ENCODE data around the gene TYW1.
"Not testable (repeated sequence)": the region's sequence is repeated elsewhere in the genome, so short reads cannot be mapped to it uniquely, and the experiment has no call there.

The TYW1 gene

DNA sequence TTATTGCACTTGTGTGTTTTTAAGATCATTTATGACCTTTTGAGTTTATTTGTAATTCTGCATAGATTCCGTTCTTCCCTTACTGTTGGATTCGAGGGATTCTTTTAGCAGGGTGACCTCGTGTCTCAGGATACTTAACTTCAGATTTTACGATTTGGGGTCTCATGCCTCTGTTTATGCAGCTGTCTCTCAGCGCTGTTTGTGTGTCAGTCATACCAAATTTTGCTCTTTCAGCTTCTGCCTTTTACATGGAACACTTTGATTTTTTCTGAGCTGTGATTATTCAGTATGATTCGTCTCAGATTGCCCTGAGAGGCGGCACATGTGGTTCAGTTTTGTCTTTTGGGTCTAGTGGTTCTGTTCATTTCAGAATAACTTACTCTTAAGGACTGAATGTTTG lies 236.9 kb downstream of the TYW1 start:
- in situ Hi-C loops (cut with HindIII; ENCODE audit: low sequenced_read_pairs), result not testable (repeated sequence)

DNA sequence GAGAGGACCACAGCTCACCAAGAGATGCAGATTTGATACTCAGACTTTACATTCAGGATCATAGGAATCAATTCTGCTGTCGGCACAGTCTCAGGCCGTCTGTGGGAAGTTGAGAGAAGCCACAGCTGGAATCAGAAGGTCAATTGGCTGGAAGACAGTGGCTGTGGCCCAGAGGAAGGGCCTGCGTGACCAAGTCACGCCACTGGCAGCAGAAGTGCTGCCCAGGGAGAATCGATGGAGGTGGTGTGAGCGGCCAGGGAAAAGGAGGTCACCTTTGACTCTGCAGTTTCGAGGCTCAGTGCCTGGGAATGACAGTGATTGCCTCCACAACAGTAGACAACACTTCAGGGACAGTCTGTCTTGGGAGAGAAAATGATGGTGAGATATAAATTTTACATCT lies 239.6 kb downstream of the TYW1 start:
- in situ Hi-C loops (cut with HindIII; ENCODE audit: low sequenced_read_pairs), result not testable (repeated sequence)

DNA sequence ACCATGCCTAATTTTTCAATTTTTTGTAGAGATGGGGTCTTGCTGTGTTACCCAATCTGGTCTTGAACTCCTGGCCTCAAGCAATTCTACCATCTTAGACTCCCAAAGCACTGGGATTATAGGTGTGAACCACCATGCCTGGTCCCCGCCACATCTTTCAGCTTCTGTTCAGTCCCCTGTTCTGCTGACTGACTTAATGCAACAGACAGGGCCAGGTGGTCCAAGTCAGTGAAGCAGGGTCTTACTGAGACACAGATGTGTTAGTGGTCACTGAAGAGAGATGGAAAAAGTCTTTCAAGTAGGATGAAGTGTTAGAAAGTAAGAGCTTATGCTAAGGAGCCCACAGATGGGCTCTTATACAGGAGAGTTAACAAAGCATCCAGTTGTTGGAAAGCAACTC lies 246.2 kb downstream of the TYW1 start:
- in situ Hi-C loops (cut with HindIII; ENCODE audit: low sequenced_read_pairs), result not testable (repeated sequence)

DNA sequence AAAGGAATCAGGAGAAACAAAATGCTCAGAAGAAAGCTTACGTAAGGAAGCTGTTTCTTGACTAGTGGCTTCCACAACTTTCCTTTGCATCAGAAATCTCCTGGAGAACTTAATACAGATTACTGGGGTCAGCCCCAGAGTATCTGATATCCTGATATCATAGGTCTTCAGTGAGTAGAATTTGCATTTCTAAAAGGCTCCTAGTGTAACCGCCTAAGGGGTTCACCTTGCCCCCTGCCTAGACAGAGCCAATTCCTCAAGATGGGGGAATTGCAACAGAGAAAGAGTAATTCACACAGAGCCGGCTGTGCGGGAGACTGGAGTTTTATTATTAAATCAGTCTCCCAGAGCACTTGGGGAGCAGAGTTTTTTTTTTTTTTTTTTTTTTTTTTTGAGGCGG lies 251.7 kb downstream of the TYW1 start:
- in situ Hi-C loops (cut with HindIII; ENCODE audit: low sequenced_read_pairs), result not testable (repeated sequence)

DNA sequence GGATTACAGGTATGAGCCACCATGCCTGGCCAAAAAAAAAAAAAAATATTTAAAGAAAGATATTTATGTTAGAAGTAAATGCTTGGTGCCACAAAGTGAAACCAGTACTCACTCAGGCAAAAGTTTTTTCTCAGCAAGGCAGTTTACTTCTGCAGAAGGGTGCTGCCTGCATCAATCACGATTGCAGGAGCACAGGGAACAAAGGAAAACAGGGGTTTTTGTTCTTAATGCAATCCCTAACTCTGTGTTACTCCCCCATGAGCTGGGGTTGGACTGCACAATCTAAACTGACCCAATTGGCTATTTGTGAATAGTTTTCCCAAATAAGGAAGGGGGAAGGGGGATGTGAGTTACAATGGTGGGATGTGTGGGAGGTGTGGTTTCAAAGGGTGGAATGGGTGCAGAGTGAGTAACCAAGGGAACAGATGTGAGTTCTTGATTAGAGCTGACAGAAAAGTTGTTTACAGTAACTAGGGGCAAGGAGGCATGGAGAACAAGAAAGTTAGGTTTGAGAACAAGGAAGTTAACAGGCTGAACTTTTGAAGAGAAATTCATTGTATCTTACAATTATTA lies 255.4 kb downstream of the TYW1 start:
- in situ Hi-C loops (cut with HindIII; ENCODE audit: low sequenced_read_pairs), result no loop called here

DNA sequence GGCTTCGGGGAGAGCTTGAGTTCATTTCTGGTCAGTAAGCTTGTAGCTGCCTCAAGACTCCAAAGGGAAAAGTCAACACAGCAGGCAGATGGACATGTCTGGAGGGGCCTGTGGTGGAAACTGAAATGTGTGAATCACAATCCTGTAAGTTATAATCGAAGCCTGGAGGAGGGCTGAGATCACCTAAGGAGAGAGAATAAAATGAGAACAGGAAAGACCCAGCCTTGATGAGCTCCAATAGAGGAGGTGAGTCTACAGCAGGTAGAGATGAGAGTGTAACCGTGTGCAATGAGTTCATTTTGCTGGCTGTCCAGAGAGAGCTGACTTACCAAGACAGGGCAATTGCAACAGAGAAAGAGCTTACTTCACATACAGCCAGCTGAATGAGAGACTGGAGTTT lies 258.4 kb downstream of the TYW1 start:
- in situ Hi-C loops (cut with HindIII; ENCODE audit: low sequenced_read_pairs), result not testable (repeated sequence)

DNA sequence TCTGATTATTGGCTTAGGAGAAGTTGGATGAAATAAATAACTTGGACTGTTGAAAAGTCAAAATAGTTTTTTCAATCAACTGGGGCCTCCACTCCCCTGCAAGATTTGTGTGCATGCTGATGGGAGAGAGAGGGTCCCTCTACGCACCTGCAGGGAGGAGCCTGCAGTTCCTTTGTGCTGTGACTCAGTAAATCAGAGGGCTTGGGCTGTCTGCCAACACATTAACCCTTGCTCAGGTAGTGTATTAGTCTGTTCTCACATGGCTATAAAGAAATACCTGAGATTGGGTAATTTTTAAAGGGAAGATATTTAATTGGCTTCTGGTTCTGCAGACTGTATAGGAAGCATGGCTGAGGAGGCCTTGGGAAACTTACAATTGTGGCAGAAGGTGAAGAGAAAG lies 261.1 kb downstream of the TYW1 start:
- in situ Hi-C loops (cut with HindIII; ENCODE audit: low sequenced_read_pairs), result not testable (repeated sequence)

DNA sequence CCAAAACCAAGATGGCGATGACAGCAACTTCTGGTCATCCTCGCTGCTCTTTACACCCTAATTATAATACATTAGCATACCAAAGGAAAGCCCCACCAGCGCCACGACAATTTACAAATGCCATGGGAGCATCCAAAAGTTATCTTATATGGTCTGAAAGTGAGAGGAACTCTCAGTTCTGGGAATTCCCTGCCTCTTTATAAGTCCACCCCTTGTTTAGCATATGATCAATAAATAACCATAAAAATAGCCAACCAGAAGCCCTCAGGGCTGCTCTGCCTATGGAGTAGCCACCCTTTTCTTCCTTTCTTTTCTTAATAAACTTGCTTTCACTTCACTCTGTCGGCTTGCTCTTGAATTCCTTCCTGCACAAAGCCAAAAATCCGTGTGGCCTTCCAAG lies 262.7 kb downstream of the TYW1 start:
- in situ Hi-C loops (cut with HindIII; ENCODE audit: low sequenced_read_pairs), result not testable (repeated sequence)

DNA sequence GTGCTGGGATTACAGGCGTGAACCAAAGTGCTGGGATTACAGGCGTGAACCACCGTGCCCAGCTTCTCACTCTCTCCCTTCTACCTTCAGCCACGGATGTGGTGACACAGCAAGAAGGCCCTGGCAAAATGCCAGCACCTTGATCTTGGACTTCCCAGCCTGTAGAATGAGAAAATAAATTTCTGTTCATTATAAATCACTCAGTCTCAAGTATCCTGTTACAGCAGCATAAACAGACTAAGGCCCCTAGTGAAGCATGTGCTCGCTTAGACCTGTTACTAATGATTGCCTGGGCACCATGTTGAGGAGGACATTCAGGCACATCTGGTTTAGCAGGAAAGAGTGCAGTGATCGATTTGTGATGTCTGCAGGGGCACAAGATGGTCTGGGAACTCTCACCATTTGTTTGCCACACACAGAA lies 263.5 kb downstream of the TYW1 start:
- in situ Hi-C loops (cut with HindIII; ENCODE audit: low sequenced_read_pairs), result not testable (repeated sequence)

DNA sequence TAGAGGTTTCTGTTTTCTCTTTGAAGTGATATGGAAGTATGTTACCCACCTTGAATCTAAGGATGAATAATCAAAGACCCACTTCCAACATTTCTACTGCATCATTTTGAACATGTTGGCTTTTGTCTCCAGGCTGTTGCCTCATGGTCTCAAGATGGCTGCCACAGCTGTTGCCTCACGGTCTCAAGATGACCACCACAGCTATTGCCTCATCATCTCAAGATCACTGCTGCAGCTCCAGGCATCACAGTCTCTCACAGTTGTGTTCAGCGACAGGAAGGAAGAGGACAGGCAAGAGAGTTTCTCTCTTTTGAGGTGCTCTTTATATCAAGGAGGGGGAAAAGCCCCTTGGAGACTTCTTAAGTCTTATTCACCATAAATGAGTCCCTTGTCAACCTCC lies 267.4 kb downstream of the TYW1 start:
- in situ Hi-C loops (cut with HindIII; ENCODE audit: low sequenced_read_pairs), result not testable (repeated sequence)

DNA sequence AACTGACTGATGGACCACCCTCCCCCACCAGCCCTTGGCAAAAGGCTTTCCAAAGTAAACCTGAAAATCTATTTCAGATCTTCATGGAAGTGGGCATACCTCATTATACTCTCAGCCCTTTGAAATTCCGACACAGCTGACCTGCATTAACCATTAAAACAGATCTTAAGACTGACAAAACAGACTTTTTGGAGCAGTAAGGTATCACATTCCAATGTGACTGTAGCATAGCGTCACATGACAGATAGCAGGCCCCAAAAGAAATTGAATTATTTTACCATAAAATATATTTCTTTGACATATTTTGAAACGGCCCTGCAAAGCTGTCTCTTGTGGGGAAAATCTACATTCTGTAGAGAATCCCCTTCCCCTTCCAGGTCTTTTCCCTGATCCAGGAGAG lies 269.4 kb downstream of the TYW1 start:
- in situ Hi-C loops (cut with HindIII; ENCODE audit: low sequenced_read_pairs), result not testable (repeated sequence)

DNA sequence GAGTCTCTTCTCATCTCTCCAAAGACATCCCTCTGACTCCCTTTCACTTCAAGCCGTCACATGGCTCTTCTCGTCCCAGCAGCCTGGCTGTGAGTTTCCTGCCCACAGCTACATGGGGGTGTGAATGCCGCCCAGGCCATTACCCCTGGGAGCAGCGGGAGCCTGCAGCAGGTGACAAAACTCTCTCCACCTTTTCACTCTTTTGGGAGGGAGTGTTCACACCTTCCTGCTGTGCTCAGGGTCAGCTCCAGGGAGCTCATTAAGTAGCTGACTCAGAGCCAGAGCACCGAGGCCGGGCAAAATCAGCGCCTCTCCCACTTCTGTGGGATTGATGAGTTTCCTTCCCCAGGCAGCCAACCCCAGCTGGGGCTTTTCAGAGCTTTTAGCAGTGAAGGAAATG lies 271.3 kb downstream of the TYW1 start:
- in situ Hi-C loops (cut with HindIII; ENCODE audit: low sequenced_read_pairs), result no loop called here

DNA sequence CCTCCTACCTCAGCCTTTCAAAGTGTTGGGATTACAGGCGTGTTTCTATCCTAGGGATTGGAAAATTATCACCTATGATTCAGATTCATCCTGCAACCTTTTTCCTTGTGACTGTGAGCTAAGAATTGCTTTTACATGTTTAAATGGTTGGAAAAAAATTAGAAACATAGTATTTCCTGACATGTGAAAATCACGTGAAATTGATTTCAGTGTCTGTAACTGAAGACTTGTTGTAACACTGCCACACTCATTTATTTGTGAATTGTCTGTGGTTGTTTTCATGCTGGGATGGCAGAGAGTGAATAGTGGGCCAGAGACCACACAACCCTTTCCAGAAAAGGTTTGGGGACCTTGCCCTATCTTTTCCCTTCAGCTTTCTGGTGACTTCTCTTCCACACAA lies 273.3 kb downstream of the TYW1 start:
- in situ Hi-C loops (cut with HindIII; ENCODE audit: low sequenced_read_pairs), result not testable (repeated sequence)
